Hematopoietic multipotent progenitor cell (in vitro differentiated cells): ENCODE results near the gene LRRC47. TPM values are rescaled to one million over a fixed set of nuclear protein-coding genes. Genes with fewer than 3 reads are reported as not detected.
A peak's percentile ranks its signal among the peaks of the same experiment; 100 is the strongest.

Source experiments
- DNase-seq, 3 donors: peaks; one replicate each; pipeline ENCODE4 v3.0.0-alpha.2; 2011 to 2015; ENCODE audit warnings: low read depth in 2 of 3, low spot score in 2 of 3
- small RNA-seq: library from RNA; depleted of rRNA; stranded (forward); fragments of <200 nt; gene quantifications from one replicate; pipeline ENCODE3, GENCODE V24; 2012
- total RNA-seq: library from RNA; depleted of rRNA; stranded (reverse); fragments of >200 nt; gene quantifications from one replicate; pipeline ENCODE4 v1.2.3, GENCODE V29; 2012

The LRRC47 gene
- total RNA-seq, 1 donor = 27.7 TPM

- DNase-seq = no peak
Observed at GRCh38 chr1:3736708-3737107, 59.6 kb downstream of the LRRC47 start.

DNA sequence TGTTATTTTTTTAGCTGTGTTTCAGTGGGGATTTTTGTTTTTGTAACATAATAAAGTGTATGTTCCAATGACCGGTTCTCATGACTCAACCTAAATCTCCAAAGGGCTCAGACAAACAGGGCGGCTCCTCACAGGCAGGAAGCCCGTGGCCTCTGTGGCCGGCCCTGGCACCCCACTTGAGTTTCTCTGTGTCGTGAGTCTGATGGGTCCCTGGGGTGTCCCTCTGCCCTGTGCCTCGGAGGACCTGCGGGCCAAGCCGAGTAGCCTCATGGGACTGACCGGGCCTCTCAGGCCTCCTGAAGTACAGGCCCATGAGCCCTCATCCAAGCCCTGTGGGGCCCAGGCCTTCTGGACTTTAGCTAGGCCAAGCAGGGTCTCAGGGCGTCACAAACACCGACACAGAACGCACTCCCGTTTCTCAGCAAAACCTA lies 60.2 kb downstream of the LRRC47 start:
- no peak for DNase-seq

- DNase-seq = no peak
Observed at GRCh38 chr1:3735688-3736087, 60.6 kb downstream of the LRRC47 start.

GRCh38 chr1:3735027-3735681 lies 61.1 kb downstream of the LRRC47 start:
- DNase-seq = no peak

- no peak for DNase-seq
Observed at GRCh38 chr1:3734602-3735001, 61.7 kb downstream of the LRRC47 start.

GRCh38 chr1:3733883-3734589 lies 62.3 kb downstream of the LRRC47 start:
- DNase-seq = no peak

- no peak for DNase-seq
Observed at GRCh38 chr1:3733094-3733882, 63.0 kb downstream of the LRRC47 start.

GRCh38 chr1:3732434-3733093 lies 63.7 kb downstream of the LRRC47 start:
- DNase-seq = no peak

- DNase-seq = no peak
Observed at GRCh38 chr1:3731583-3732433, 64.5 kb downstream of the LRRC47 start.

DNA sequence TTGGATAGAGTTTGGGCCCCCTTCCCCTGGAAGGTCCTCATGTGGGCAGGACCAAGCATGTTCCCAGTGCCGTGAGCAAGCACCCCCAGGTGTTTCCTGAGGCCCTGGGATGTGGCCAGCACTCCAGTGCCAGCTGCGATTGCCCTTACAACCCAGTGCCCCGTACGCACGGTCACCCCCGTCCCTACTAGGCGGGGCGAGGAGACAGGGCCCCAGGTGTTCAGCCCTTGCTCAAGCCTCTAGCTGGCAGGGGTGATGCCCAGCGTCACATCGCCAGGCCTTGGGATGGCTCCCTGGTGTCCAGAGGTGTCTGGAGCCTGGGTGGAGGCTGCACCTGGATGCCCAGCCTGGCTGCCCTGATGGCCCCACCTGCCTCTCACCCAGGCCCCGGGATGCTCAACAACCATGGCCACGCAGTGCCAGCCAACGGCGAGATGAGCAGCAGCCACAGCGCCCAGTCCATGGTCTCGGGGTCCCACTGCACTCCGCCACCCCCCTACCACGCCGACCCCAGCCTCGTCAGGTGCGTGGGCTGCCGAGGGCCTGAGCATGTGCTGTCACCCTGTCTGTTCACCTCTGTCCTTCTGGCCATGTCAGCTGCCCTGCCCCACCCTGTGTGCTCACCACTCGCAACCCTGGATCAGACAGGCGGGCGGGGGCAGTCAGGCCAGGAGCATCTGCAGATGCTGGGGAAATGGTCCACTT lies 65.6 kb downstream of the LRRC47 start:
- peak in 1 of 3 donors; percentile 24 for DNase-seq

- no peak for DNase-seq
Observed at GRCh38 chr1:3729594-3730542, 66.4 kb downstream of the LRRC47 start.

Small RNA genes lying within 50 kb of the gene (small RNA-seq; reads per million reads assigned to genes)
- not detected for gene RF02197
- gene RN7SL574P = not detected

Other genes with a start within 250 kb of the LRRC47 start
- gene MEGF6, start 185.0 kb downstream of the LRRC47 start, total RNA-seq = 74.1 TPM
- 18.9 TPM for gene TPRG1L, start 171.5 kb downstream of the LRRC47 start, total RNA-seq
- 28.0 TPM for gene WRAP73, start 146.4 kb downstream of the LRRC47 start, total RNA-seq
- gene TP73, start 144.0 kb downstream of the LRRC47 start, total RNA-seq = under 0.01 TPM
- not detected for gene CCDC27, start 44.0 kb downstream of the LRRC47 start, total RNA-seq
- 15.6 TPM for gene SMIM1, start 23.7 kb downstream of the LRRC47 start, total RNA-seq
- gene CEP104, start 60.7 kb upstream of the LRRC47 start, total RNA-seq = 15.3 TPM
- gene DFFB, start 61.0 kb upstream of the LRRC47 start, total RNA-seq = 15.6 TPM
- gene C1orf174, start 103.8 kb upstream of the LRRC47 start, total RNA-seq = 33.7 TPM